ENCODE data around the gene NPAS3. TPM values are rescaled to one million over a fixed set of nuclear protein-coding genes. Genes with fewer than 3 reads are reported as not detected.

Gene NPAS3
- total RNA-seq, 1 donor from 2014 or later = not detected

DNA sequence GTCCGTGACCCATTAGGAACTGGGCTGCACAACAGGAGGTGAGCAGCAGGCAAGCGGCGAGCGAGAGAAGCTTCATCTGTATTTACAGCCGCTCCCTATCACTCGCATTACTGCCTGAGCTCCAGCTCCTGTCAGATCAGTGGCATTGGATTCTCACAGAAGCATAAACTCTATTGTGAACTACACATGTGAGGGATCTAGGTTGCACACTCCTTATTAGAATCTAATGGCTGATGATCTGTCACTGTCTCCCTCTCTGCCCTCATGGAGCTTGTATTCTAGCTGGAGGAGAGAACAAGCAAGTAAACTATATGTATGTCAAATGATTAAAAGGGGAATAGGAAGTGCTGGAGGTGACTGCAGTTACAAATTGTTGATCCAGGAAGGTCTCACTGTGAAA, 533.1 kb downstream of the NPAS3 start:
- Histone ChIP-seq H3F3A (ENCODE audit: low read depth) (peaks cover 4% of the 10 kb centered on the region), H3K79me2 (ENCODE audit: low read depth) (no peaks in the 10 kb centered on the region), H3K27me3 (no peaks in the 10 kb centered on the region), H2AFZ (replicated peaks) (no peak overlapping the region), H3K9me3 (ENCODE audit: low read depth) (no peaks in the 10 kb centered on the region), H3K27ac (no peak overlapping the region), H4K20me1 (ENCODE audit: low read depth) (no peaks in the 10 kb centered on the region), H3K4me1 (peaks cover 19% of the 10 kb centered on the region), H3K9ac (no peak overlapping the region), H3K36me3 (no peaks in the 10 kb centered on the region), H3K4me3 (no peak overlapping the region), H3K4me2 (no peak overlapping the region)
- no peak for DNase-seq (ENCODE audit: low spot score)
- peaks cover 28% of the 10 kb centered on the region for H3K4me1 Mint-ChIP-seq
- TF ChIP-seq CTCF (IDR thresholded peaks at IDR 0.05) (no peak), EZH2 (IDR thresholded peaks at IDR 0.05) (no peak), EZH2phosphoT487 (IDR thresholded peaks at IDR 0.05) (no peak)
- H3K27me3 Mint-ChIP-seq (ENCODE audit: insufficient read depth, low read depth) = no peaks in the 10 kb centered on the region
- H3K4me3 Mint-ChIP-seq = no peak overlapping the region
- no peaks in the 10 kb centered on the region for H3K36me3 Mint-ChIP-seq
- H3K9me3 Mint-ChIP-seq = no peaks in the 10 kb centered on the region
- no peak overlapping the region for H3K27ac Mint-ChIP-seq

- peak overlapping the region; percentile 25 for H3K27ac Mint-ChIP-seq
Observed at GRCh38 chr14:33475623-33476022, 536.9 kb downstream of the NPAS3 start.

GRCh38 chr14:33477797-33478196, 539.1 kb downstream of the NPAS3 start:
- TF ChIP-seq EZH2phosphoT487 (IDR thresholded peaks at IDR 0.05) (no peak), CTCF (IDR thresholded peaks at IDR 0.05) (no peak), EZH2 (IDR thresholded peaks at IDR 0.05) (no peak)
- Histone ChIP-seq H3K9me3 (ENCODE audit: low read depth) (no peaks in the 10 kb centered on the region), H2AFZ (replicated peaks) (no peak overlapping the region), H3K27me3 (no peaks in the 10 kb centered on the region), H3K9ac (no peak overlapping the region), H3K4me1 (peaks cover 62% of the 10 kb centered on the region), H3K79me2 (ENCODE audit: low read depth) (no peaks in the 10 kb centered on the region), H3K4me2 (peak overlapping the region; percentile 54), H3K36me3 (no peaks in the 10 kb centered on the region), H3K4me3 (no peak overlapping the region), H3K27ac (no peak overlapping the region), H3F3A (ENCODE audit: low read depth) (peaks cover 15% of the 10 kb centered on the region), H4K20me1 (ENCODE audit: low read depth) (peaks cover 5% of the 10 kb centered on the region)
- H3K4me3 Mint-ChIP-seq = peak overlapping the region; percentile 9
- no peaks in the 10 kb centered on the region for H3K36me3 Mint-ChIP-seq
- H3K4me1 Mint-ChIP-seq = peaks cover 68% of the 10 kb centered on the region
- no peaks in the 10 kb centered on the region for H3K9me3 Mint-ChIP-seq
- DNase-seq (ENCODE audit: low spot score) = peak; percentile 75
- H3K27me3 Mint-ChIP-seq (ENCODE audit: insufficient read depth, low read depth) = peaks cover 5% of the 10 kb centered on the region
- H3K27ac Mint-ChIP-seq = no peak overlapping the region

More at GRCh38 chr14:33475623-33476022, 536.9 kb downstream of the NPAS3 start:
- no peak overlapping the region for H3K27ac ChIP-seq
- H3K9me3 ChIP-seq (ENCODE audit: low read depth) = no peaks in the 10 kb centered on the region
- no peaks in the 10 kb centered on the region for H3K79me2 ChIP-seq (ENCODE audit: low read depth)
- TF ChIP-seq EZH2 (IDR thresholded peaks at IDR 0.05) (no peak), CTCF (IDR thresholded peaks at IDR 0.05) (peak; percentile 70)
- peaks cover 5% of the 10 kb centered on the region for H3K27me3 Mint-ChIP-seq (ENCODE audit: insufficient read depth, low read depth)
- peaks cover 51% of the 10 kb centered on the region for H3K4me1 ChIP-seq
- DNase-seq (ENCODE audit: low spot score) = peak; percentile 95
- H3K36me3 ChIP-seq = no peaks in the 10 kb centered on the region
- peaks cover 15% of the 10 kb centered on the region for H3F3A ChIP-seq (ENCODE audit: low read depth)
- peaks cover 5% of the 10 kb centered on the region for H4K20me1 ChIP-seq (ENCODE audit: low read depth)
- H3K4me3 ChIP-seq = no peak overlapping the region
- H3K4me1 Mint-ChIP-seq = peaks cover 58% of the 10 kb centered on the region
- peak overlapping the region; percentile 49 for H3K4me2 ChIP-seq
- no peak overlapping the region for H3K4me3 Mint-ChIP-seq
- no peaks in the 10 kb centered on the region for H3K9me3 Mint-ChIP-seq
- H3K27me3 ChIP-seq = no peaks in the 10 kb centered on the region
- H2AFZ ChIP-seq (replicated peaks) = no peak overlapping the region
- no peak overlapping the region for H3K9ac ChIP-seq
- H3K36me3 Mint-ChIP-seq = no peaks in the 10 kb centered on the region
